ENCODE measurements around the gene SPTSSA. TPM values are rescaled to one million over a fixed set of nuclear protein-coding genes. Genes with fewer than 3 reads are reported as not detected.
A peak's percentile ranks its signal among the peaks of the same experiment; 100 is the strongest.

Gene SPTSSA
- total RNA-seq, 4 donors from 2014 or later, result 14.7 to 28.9 (median 22.3) TPM

GRCh38 chr14:34460841-34461240 is 1.2 kb downstream of the SPTSSA start:
- 19 to 36% methylated on average over 2 of the region's 2 CpGs for WGBS, 2 donors (ENCODE audit: low coverage in 1 of 2)
- H3K4me3 ChIP-seq, result peak overlapping the region; percentile 61 to 85

GRCh38 chr14:34460295-34460694 is 1.7 kb downstream of the SPTSSA start:
- H3K36me3 ChIP-seq, result peaks cover 0 to 17% of the 10 kb centered on the region in 2 donors
- WGBS, 2 donors (ENCODE audit: low coverage in 1 of 2), result 82 to 91% methylated on average over 1 of the region's 1 CpG
- no peak overlapping the region for H3K4me3 ChIP-seq
- TF ChIP-seq EP300 (IDR thresholded peaks at IDR 0.05) (no peak), CTCF (IDR thresholded peaks at IDR 0.05) (no peak), POLR2A (IDR thresholded peaks at IDR 0.05) (no peak), POLR2AphosphoS5 (IDR thresholded peaks at IDR 0.05) (no peak)
- no peaks in the 10 kb centered on the region for H3K27me3 ChIP-seq
- H3K9me3 ChIP-seq, result no peaks in the 10 kb centered on the region
- H3K4me1 ChIP-seq, result peaks cover 0 to 36% (median 0%) of the 10 kb centered on the region in 3 donors
- no peak for ATAC-seq
- peak overlapping the region in 2 of 4 donors; percentile 98 for H3K27ac ChIP-seq

More at GRCh38 chr14:34460841-34461240, 1.2 kb downstream of the SPTSSA start:
- TF ChIP-seq EP300 (IDR thresholded peaks at IDR 0.05) (no peak), CTCF (IDR thresholded peaks at IDR 0.05) (no peak), POLR2A (IDR thresholded peaks at IDR 0.05) (no peak), POLR2AphosphoS5 (IDR thresholded peaks at IDR 0.05) (no peak)
- no peak for ATAC-seq
- Histone ChIP-seq H3K9me3 (no peaks in the 10 kb centered on the region), H3K36me3 (peaks cover 0 to 12% of the 10 kb centered on the region in 2 donors), H3K4me1 (peaks cover 0 to 36% (median 0%) of the 10 kb centered on the region in 3 donors), H3K27ac (peak overlapping the region; percentile 57 to 98 (median 95)), H3K27me3 (no peaks in the 10 kb centered on the region)

- 65 to 72% methylated on average over 3 of the region's 3 CpGs for WGBS, 2 donors (ENCODE audit: low coverage in 1 of 2)
These were observed 4.9 kb downstream of the SPTSSA start for GRCh38 chr14:34457186-34457585.

GRCh38 chr14:34453226-34453625 is 8.8 kb downstream of the SPTSSA start:
- no peak for ATAC-seq
- Histone ChIP-seq H3K27ac (no peak overlapping the region), H3K9me3 (no peaks in the 10 kb centered on the region), H3K27me3 (no peaks in the 10 kb centered on the region), H3K4me3 (no peak overlapping the region), H3K36me3 (peaks cover 0 to 39% of the 10 kb centered on the region in 2 donors), H3K4me1 (peaks cover 0 to 15% (median 0%) of the 10 kb centered on the region in 3 donors)
- TF ChIP-seq POLR2A (IDR thresholded peaks at IDR 0.05) (no peak), CTCF (IDR thresholded peaks at IDR 0.05) (no peak), POLR2AphosphoS5 (IDR thresholded peaks at IDR 0.05) (no peak), EP300 (IDR thresholded peaks at IDR 0.05) (no peak)
- WGBS, 2 donors (ENCODE audit: low coverage in 1 of 2), result 47% methylated on average over 2 of the region's 2 CpGs; no CpG with 5 or more reads in 1 of the 2 donors

More at GRCh38 chr14:34457186-34457585, 4.9 kb downstream of the SPTSSA start:
- H3K27me3 ChIP-seq, result no peaks in the 10 kb centered on the region
- no peak for ATAC-seq
- no peak overlapping the region for H3K27ac ChIP-seq
- no peaks in the 10 kb centered on the region for H3K9me3 ChIP-seq
- peaks cover 0 to 34% of the 10 kb centered on the region in 2 donors for H3K36me3 ChIP-seq
- H3K4me1 ChIP-seq, result peaks cover 0 to 42% (median 0%) of the 10 kb centered on the region in 3 donors
- TF ChIP-seq POLR2AphosphoS5 (IDR thresholded peaks at IDR 0.05) (no peak), CTCF (IDR thresholded peaks at IDR 0.05) (no peak)
- H3K4me3 ChIP-seq, result no peak overlapping the region

GRCh38 chr14:34452258-34452822 is 9.7 kb downstream of the SPTSSA start:
- 28 to 38% methylated on average over 1 of the region's 1 CpG for WGBS, 2 donors (ENCODE audit: low coverage in 1 of 2)
- TF ChIP-seq CTCF (IDR thresholded peaks at IDR 0.05), result no peak
- TF ChIP-seq EP300 (IDR thresholded peaks at IDR 0.05), result no peak
- no peak for TF ChIP-seq POLR2A (IDR thresholded peaks at IDR 0.05)
- TF ChIP-seq POLR2AphosphoS5 (IDR thresholded peaks at IDR 0.05), result no peak
- H3K4me3 ChIP-seq, result no peak overlapping the region
- H3K4me1 ChIP-seq, result peaks cover 0 to 15% (median 0%) of the 10 kb centered on the region in 3 donors
- H3K36me3 ChIP-seq, result peaks cover 0 to 45% of the 10 kb centered on the region in 2 donors
- ATAC-seq, result no peak
- H3K27me3 ChIP-seq, result no peaks in the 10 kb centered on the region
- H3K27ac ChIP-seq, result no peak overlapping the region
- H3K9me3 ChIP-seq, result no peaks in the 10 kb centered on the region
